Limb (tissue), 2 donors: ENCODE data around the gene EFCC1.
"Not testable (repeated sequence)": the region's sequence is repeated elsewhere in the genome, so short reads cannot be mapped to it uniquely, and the experiment has no call there.

Experiments used
- DNase-seq, 2 donors: peaks; one replicate each; pipeline ENCODE4 v3.0.0-alpha.2; 2016; ENCODE audit errors: extremely low spot score in 2 of 2

EFCC1 gene

DNA sequence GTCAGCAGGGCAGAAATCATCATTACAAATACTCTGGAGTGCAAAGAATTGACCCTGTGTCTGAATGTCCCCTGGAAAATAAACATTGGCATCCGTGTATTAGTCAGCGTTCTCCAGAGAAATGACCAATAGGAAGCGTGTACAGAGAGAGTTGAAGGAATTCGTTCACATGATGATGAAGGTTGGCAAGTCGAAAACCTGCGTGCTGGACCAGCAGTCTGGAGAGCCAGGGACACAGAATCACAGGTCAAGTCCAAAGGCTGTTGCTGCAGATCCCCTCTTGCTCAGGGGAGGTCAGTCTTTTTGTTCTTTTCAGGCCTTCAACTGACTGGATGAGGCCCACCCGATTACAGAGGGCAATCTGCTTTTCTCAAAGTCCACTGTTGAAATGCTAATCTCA is 76.1 kb downstream of the EFCC1 start:
- DNase-seq, result no peak

DNA sequence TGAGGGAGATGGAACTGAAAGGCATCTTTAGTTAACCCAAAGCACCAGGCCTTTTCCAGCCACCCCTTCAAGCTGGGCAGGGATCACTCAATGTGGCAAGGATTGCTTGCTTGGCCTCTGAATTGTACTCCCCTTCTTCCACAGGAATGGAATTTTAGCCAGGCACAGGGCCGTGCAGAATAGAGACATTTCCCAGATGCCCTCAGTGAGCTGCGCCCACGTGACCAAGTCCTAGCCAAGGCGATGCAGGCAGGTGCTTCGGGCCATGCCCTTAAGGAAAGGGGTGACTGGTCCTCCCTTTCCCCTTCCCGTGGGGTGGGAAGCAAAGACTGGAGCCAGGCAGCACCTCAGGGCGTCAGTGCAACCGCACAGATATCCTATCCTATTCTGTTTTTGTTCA is 77.4 kb downstream of the EFCC1 start:
- DNase-seq, result no peak

DNA sequence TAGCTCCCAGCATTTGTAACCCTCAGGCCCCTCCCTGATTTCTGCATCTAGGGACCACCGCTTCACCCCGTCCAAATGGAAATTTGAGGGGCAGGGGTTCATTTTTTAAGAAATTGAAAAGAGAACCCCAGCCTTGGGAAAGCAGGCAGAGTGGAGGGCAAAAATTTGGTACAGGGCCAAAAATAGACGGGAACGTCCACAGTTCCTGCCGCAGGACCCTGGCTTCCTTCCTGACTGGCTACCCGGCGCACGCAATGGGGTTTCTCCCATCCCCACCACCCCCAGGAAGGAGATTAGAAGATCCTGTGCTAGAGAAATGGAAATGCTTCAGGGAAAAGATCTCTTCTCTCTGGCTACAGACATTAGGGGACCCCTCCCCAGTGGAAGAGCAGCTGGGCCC is 80.4 kb downstream of the EFCC1 start:
- no peak for DNase-seq

DNA sequence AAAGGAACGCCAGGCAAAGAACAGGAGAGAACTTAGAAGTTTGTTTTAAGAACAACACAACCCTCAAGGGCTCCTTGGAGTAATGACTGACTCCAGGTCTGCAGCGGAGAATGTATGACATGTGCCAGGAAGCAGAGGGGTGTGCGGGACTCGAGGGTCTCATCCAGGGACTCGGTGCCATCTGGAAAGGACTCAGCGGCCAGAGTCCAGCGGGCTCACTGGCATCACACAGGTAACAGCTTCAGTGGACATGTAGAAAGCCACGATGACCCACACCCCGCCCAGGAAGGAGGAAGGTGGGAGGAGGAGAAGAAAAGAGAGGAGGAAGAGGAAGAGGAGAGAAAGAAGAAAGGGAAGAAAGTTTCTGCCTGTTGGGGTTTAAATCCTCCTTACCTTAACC is 80.9 kb downstream of the EFCC1 start:
- no peak for DNase-seq

DNA sequence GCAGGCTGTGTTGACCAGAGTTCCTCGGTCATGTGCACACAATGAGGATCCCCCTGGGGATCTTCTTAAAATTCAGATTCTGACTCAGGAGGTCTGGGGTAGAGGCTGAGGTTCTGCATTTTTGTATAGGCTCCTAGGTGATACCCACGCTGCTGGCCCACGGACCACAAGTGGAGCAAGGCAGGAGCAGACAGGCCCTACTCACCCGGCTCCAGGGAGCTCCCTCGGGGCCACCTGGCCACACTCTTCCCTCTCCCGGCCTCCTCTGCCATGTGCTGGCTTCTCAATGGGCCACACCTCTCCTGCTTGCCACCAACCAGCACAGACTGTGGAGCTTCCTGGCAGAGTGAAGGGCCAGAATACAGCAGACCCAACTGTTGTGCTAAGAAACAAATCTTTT is 83.4 kb downstream of the EFCC1 start:
- DNase-seq, result no peak

DNA sequence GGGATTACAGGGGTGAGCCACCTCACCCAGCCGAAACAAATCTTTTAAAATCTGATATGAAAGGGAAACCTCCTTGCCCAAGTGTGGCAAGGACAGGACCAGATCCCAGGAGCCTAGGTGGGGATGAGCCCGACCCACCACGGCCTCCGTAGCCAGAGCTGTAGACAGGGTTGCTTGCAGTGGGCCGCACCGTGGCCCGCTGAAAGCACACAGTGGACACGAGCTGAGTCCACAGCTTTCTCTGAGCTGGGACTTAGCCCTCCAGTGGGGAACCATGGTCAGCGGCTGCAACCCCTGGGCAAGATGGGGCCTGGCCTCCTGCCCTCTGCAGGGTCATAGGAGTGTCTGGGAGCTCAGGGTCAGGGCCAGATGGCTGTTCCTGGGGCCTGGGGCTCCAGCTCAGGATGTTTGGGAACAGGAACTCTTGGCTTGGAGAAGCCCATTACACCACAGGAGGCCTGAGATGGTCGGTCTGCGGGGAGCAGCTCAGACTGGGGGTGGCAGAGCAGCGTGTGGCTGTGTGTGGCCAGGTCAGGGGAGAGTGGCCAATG is 84.1 kb downstream of the EFCC1 start:
- DNase-seq, result no peak

DNA sequence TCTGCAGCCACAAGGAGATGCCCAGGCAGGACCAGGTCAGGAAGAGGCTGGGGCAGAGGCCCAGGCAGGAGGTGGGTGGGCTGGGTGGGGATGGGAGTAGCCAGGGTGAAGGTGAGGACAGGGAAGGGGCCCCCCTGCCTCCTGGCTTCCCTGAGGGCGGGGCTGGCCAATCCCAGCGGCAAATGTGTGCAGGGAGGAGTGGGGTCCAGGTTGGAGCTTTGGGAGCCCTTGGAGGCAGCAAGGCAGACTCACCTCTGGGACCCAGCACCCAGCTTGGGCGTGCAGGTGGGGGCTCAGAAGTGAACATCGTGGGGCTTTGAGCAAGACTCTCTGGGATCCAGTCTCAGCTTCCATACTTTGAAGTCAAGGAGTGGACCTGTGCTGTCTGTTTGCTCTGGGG is 84.7 kb downstream of the EFCC1 start:
- no peak for DNase-seq

DNA sequence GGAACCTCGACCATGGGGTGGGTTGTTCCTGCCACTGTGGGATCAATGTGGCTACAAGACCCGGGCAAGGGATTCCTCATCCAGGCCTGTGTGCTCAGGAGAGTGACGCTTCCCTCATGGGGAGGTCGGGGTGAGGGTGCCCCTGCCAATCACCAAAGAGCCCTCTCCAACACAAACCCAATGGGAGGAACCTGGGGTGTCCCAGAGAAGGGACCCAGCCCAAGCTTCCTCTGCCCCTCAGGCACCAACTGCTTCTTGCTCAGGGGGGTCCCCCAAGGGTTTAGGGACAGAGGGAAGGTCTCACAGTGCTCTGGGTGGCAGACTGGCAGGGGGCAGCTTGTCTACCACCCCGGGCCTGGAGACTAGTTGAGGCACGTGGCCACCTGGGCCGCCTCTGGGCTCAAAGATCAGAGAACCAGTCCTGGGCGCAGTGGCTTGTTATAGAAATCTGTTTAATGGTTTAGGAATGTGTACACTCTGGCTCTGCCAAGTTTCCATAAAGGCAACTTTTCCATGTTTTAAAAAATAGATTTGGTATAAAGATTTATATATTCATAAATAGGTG is 86.1 kb downstream of the EFCC1 start:
- peak; percentile 32 to 53 for DNase-seq

DNA sequence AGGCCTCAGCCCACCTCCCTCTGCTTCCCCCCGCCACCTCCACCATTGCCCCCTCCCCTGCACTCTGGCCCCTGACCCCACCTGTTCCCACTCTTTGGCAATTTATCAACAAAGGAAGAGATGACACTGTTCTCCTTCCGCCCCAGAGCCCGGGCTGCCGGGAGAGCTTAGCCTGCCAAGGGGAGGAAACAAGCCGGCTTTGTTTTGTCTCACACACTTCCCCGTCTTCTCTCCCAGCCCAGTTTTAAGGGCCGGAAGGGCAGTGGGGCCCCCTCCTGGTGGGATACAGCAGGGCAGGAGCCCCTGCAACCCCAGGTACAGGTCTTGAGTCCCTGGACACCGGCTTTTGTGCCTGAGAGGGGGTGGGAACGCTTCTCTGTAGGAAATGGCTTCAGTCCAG is 86.8 kb downstream of the EFCC1 start:
- DNase-seq, result peak in 1 of 2 donors; percentile 43

DNA sequence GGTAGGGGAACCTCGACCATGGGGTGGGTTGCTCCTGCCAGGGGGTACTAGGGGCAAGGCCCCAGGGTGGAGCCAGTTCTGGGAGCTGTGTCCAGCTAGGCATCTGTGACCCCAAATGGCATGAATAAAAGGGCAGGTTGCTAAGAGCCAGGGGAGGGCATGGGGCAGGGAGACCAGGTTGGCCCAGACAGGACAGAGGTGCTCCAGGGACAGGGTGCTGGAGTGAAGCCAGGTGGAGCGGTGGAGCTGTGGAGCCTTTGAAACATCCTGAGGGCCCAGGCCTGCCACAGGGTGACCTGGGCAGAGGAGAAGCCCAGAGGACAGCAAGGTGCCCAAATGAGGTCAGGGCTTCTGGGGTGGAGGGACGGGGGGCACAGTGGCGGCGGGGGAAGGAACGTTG is 87.2 kb downstream of the EFCC1 start:
- DNase-seq, result not testable (repeated sequence)
